Kidney epithelial cell (primary cell): ENCODE data around the gene VIPR2. TPM values are rescaled to one million over a fixed set of nuclear protein-coding genes. Genes with fewer than 3 reads are reported as not detected.

Experiments
- DNase-seq: peaks from one replicate; pipeline ENCODE4 v3.0.0-alpha.2; 2010; ENCODE audit warnings: low read depth
- H3K27me3 ChIP-seq: 2 replicates; pipeline ENCODE4 v1.6.0; 2011; ENCODE audit warnings: low read length; ENCODE audit not compliant: control insufficient read depth, insufficient read depth
- H3K36me3 ChIP-seq: 2 replicates; pipeline ENCODE4 v1.5.1; 2011; ENCODE audit warnings: low read length; ENCODE audit not compliant: control insufficient read depth, insufficient read depth
- H3K4me3 ChIP-seq: 2 replicates; pipeline ENCODE4 v1.5.1; 2011; ENCODE audit warnings: low read depth, mild to moderate bottlenecking, control low read depth, low read length
- CTCF ChIP-seq: IDR thresholded peaks from 2 replicates; pipeline ENCODE4 v1.5.1; 2011; ENCODE audit warnings: mild to moderate bottlenecking, moderate library complexity, low read length, control low read depth, inconsistent platforms; ENCODE audit not compliant: insufficient read depth, poor library complexity, severe bottlenecking
- total RNA-seq: library from RNA; depleted of rRNA; stranded (reverse); fragments of >200 nt; gene quantifications from 2 replicates; pipeline ENCODE4 v1.2.3, GENCODE V29; 2015

The VIPR2 gene
- total RNA-seq, 1 donor from 2014 or later = not detected

GRCh38 chr7:159027789-159028507, 116.7 kb downstream of the VIPR2 start:
- peak overlapping the region; percentile 33 for H3K4me3 ChIP-seq
- TF ChIP-seq CTCF = no peak
- H3K36me3 ChIP-seq = no peaks in the 10 kb centered on the region
- DNase-seq = no peak
- H3K27me3 ChIP-seq = peaks cover 19% of the 10 kb centered on the region

GRCh38 chr7:159027056-159027788, 117.4 kb downstream of the VIPR2 start:
- Histone ChIP-seq H3K27me3 (peaks cover 19% of the 10 kb centered on the region), H3K36me3 (no peaks in the 10 kb centered on the region), H3K4me3 (peak overlapping the region; percentile 33)
- no peak for DNase-seq
- peak; percentile 2 for TF ChIP-seq CTCF

GRCh38 chr7:159026271-159027055, 118.2 kb downstream of the VIPR2 start:
- no peak for TF ChIP-seq CTCF
- no peak for DNase-seq
- Histone ChIP-seq H3K36me3 (no peaks in the 10 kb centered on the region), H3K27me3 (peaks cover 18% of the 10 kb centered on the region), H3K4me3 (no peak overlapping the region)

- no peaks in the 10 kb centered on the region for H3K36me3 ChIP-seq
- no peak overlapping the region for H3K4me3 ChIP-seq
- DNase-seq = no peak
- no peak for TF ChIP-seq CTCF
- peaks cover 9% of the 10 kb centered on the region for H3K27me3 ChIP-seq
These were observed 119.4 kb downstream of the VIPR2 start for GRCh38 chr7:159025161-159025779.

GRCh38 chr7:159024280-159024951, 120.3 kb downstream of the VIPR2 start:
- Histone ChIP-seq H3K27me3 (peaks cover 9% of the 10 kb centered on the region), H3K4me3 (no peak overlapping the region)

More at GRCh38 chr7:159024280-159024951, 120.3 kb downstream of the VIPR2 start:
- no peak for TF ChIP-seq CTCF
- no peak for DNase-seq
- no peaks in the 10 kb centered on the region for H3K36me3 ChIP-seq
